ENCODE data around the gene SLC22A2. TPM values are rescaled to one million over a fixed set of nuclear protein-coding genes. Genes with fewer than 3 reads are reported as not detected.

SLC22A2 gene
- total RNA-seq, 1 donor from 2014 or later = not detected

DNA sequence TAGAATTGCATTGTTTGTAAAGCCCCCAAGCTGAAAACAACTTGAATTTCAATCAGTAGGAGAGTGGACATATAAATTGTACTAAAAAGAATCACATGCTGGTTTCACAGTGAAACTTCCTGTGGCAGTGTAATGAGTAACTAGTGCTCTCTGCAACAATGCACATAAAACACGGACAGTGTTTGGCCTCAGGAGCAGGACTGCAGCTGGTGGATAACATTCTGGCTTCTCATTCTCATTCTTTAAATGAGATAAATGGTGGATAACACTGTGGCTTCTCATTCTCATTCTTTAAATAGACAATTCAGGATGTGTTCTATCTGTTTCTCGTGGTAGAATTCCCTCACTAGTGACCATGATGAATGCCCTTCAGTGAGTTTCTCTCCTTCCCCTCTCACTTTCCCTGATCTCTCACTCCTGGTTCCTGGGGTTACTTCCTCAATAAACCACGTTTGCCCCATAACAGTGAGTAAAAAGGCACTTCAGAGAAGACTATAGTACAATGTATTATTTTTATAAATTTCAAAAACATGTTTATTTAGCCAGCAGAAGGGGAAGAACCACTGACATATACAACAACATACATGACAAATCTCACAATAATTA, 59.9 kb downstream of the SLC22A2 start:
- no peak for DNase-seq (ENCODE audit: low spot score in 2 of 2)
- Histone ChIP-seq H3K4me1 (peaks cover 0 to 11% of the 10 kb centered on the region in 2 donors), H3K27ac (no peak overlapping the region), H3K27me3 (no peaks in the 10 kb centered on the region), H3K9me3 (peaks cover 10 to 19% of the 10 kb centered on the region in 2 donors), H3K36me3 (no peaks in the 10 kb centered on the region), H3K4me3 (no peak overlapping the region)
- TF ChIP-seq, protein P1, sequence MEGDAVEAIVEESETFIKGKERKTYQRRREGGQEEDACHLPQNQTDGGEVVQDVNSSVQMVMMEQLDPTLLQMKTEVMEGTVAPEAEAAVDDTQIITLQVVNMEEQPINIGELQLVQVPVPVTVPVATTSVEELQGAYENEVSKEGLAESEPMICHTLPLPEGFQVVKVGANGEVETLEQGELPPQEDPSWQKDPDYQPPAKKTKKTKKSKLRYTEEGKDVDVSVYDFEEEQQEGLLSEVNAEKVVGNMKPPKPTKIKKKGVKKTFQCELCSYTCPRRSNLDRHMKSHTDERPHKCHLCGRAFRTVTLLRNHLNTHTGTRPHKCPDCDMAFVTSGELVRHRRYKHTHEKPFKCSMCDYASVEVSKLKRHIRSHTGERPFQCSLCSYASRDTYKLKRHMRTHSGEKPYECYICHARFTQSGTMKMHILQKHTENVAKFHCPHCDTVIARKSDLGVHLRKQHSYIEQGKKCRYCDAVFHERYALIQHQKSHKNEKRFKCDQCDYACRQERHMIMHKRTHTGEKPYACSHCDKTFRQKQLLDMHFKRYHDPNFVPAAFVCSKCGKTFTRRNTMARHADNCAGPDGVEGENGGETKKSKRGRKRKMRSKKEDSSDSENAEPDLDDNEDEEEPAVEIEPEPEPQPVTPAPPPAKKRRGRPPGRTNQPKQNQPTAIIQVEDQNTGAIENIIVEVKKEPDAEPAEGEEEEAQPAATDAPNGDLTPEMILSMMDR (IDR thresholded peaks at IDR 0.05) = no peak
- intact Hi-C loops (cut with DNase I) = no loop called here

DNA sequence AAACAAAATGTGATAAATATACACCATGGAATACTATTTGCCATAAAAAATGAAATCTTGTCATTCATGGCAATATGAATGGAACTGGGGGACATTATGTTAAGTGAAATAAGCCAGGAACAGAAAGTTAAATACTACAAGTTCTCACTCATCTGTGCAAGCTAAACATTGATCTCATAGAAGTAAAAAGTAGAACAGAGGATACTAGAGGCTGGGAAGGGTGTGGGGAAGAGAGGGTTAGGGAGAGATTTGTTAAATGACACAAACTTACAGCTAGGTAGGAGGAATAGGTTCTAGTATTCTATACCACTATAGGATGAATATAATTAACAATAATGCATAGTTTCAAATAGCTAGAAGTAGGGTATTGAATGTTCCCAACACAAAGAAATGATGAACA, 61.0 kb downstream of the SLC22A2 start:
- H3K9me3 ChIP-seq = peaks cover 10 to 29% of the 10 kb centered on the region in 2 donors
- DNase-seq (ENCODE audit: low spot score in 2 of 2) = no peak
- TF ChIP-seq, protein P1 (IDR thresholded peaks at IDR 0.05) = no peak
- peaks cover 0 to under 1% of the 10 kb centered on the region in 2 donors for H3K4me1 ChIP-seq
- no peak overlapping the region for H3K4me3 ChIP-seq
- no peaks in the 10 kb centered on the region for H3K36me3 ChIP-seq
- intact Hi-C loops (cut with DNase I) = no loop called here
- H3K27ac ChIP-seq = no peak overlapping the region
- H3K27me3 ChIP-seq = no peaks in the 10 kb centered on the region

DNA sequence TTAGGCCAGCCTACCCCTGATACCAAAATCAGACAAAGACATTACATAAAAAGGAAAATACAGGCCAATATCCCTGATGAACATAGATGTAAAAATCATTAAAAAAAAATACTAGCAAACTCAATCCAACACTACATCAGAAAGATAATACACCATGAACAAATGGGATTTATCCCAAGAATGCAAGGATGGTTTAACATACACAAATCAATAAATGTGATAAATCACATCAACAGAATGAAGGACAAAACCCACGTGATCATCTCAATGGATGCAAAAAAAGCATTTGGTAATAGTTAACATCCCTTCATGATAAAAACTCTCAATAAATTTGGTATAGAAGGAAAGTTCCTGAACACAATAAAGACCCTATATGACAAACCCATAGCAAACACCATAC, 63.8 kb downstream of the SLC22A2 start:
- TF ChIP-seq, protein P1 (IDR thresholded peaks at IDR 0.05) = no peak
- H3K36me3 ChIP-seq = no peaks in the 10 kb centered on the region
- intact Hi-C loops (cut with DNase I) = no loop called here
- no peak overlapping the region for H3K27ac ChIP-seq
- no peak for DNase-seq (ENCODE audit: low spot score in 2 of 2)
- H3K27me3 ChIP-seq = no peaks in the 10 kb centered on the region
- H3K9me3 ChIP-seq = peaks cover 10 to 33% of the 10 kb centered on the region in 2 donors
- H3K4me1 ChIP-seq = no peaks in the 10 kb centered on the region
- no peak overlapping the region for H3K4me3 ChIP-seq

DNA sequence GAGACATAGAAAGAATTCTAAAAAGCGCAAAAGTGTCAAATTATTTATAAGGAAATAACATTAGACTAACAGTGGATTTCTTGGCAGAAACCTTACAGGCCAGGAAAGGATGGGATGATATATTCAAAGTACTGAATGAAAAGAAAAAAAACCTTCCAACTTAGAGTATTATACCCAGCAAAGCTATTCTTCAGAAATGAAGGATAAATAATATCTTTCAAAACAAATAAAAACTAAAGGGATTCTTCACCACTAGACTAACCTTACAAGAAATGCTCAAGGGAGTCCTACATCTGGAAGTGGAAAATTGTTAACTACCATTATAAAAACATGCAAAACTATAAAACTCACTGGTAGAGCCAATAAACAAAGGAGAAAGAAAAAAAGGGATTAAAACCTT, 65.8 kb downstream of the SLC22A2 start:
- Histone ChIP-seq H3K4me3 (no peak overlapping the region), H3K36me3 (no peaks in the 10 kb centered on the region), H3K9me3 (peaks cover 10 to 33% of the 10 kb centered on the region in 2 donors), H3K4me1 (no peaks in the 10 kb centered on the region), H3K27me3 (no peaks in the 10 kb centered on the region), H3K27ac (no peak overlapping the region)
- no peak for DNase-seq (ENCODE audit: low spot score in 2 of 2)
- TF ChIP-seq, protein P1 (IDR thresholded peaks at IDR 0.05) = no peak
- intact Hi-C loops (cut with DNase I) = no loop called here

DNA sequence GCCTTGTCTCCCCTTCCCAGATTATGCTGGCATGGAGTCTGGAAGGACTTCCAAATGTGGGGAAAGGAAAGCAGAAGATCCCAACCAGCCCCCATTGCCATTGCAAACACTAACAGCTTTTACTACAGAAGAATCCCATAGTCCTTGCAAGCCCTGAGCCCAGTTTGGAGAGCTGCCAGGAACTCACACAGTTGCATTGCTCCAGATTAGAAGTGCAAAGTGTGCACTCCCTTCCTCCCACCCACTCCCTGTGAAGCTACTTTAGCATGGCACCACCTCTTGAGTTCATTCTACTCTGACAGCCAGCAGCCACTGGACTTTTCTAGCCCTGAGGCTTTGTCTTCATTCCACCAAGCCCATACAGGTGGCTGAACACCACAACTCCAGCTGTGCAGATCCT, 67.6 kb downstream of the SLC22A2 start:
- H3K9me3 ChIP-seq = peaks cover 10 to 33% of the 10 kb centered on the region in 2 donors
- intact Hi-C loops (cut with DNase I) = no loop called here
- H3K36me3 ChIP-seq = no peaks in the 10 kb centered on the region

More for the DNA sequence above, 67.6 kb downstream of the SLC22A2 start:
- Histone ChIP-seq H3K27me3 (no peaks in the 10 kb centered on the region), H3K27ac (no peak overlapping the region), H3K4me1 (no peaks in the 10 kb centered on the region), H3K4me3 (no peak overlapping the region)
- TF ChIP-seq, protein P1 (IDR thresholded peaks at IDR 0.05) = no peak
- DNase-seq (ENCODE audit: low spot score in 2 of 2) = no peak
